Heart left ventricle (tissue), 16 donors: ENCODE data around the gene DPH2. TPM values are rescaled to one million over a fixed set of nuclear protein-coding genes. Genes with fewer than 3 reads are reported as not detected.
A peak's percentile ranks its signal among the peaks of the same experiment; 100 is the strongest.

ENCODE experiments used
- ATAC-seq, 4 donors: fragments of 200-7000 bp; cut with Tn5 transposase; one replicate each; pipeline ENCODE4 v1.9.1; 2020 to 2022; ENCODE audit warnings: moderate library complexity in 4 of 4, mild to moderate bottlenecking in 3 of 4, moderate number of reproducible peaks in 1 of 4
- DNase-seq, 5 donors: peaks; one replicate each; pipeline ENCODE4 v3.0.0-alpha.2; 2020
- H3K27ac ChIP-seq, 12 donors: fragments of 200-600 bp; sonication (generic) in 4 of 12; one replicate each; pipeline versions ENCODE4 v1.5.0 to v1.8.0; 2016 to 2022; ENCODE audit warnings: mild to moderate bottlenecking in 2 of 12
- H3K27me3 ChIP-seq, 9 donors: fragments of 200-600 bp; sonication (generic) in 2 of 9; one replicate each; pipeline versions ENCODE4 v1.5.1 to v1.8.0; 2016 to 2022; ENCODE audit warnings: mild to moderate bottlenecking in 3 of 9
- H3K36me3 ChIP-seq, 9 donors: fragments of 200-600 bp; sonication (generic) in 2 of 9; one replicate each; pipeline versions ENCODE4 v1.5.0 to v1.8.0; 2018 to 2022; ENCODE audit warnings: mild to moderate bottlenecking in 2 of 9
- H3K4me1 ChIP-seq, 12 donors: fragments of 200-600 bp; sonication (generic) in 4 of 12; one replicate each; pipeline versions ENCODE4 v1.5.0 to v1.8.0; 2016 to 2022; ENCODE audit warnings: mild to moderate bottlenecking in 3 of 12
- H3K4me3 ChIP-seq, 12 donors: fragments of 200-600 bp; sonication (generic) in 4 of 12; one replicate each; pipeline versions ENCODE4 v1.5.0 to v1.8.0; 2017 to 2022; ENCODE audit warnings: mild to moderate bottlenecking in 9 of 12, moderate library complexity in 4 of 12
- H3K9me3 ChIP-seq, 12 donors: fragments of 200-600 bp; sonication (generic) in 4 of 12; one replicate each; pipeline versions ENCODE4 v1.5.0 to v1.8.0; 2016 to 2022; ENCODE audit warnings: mild to moderate bottlenecking in 1 of 12
- CTCF ChIP-seq, 12 donors: fragments of 200-600 bp; sonication (generic) in 4 of 12; IDR thresholded peaks; one replicate each; pipeline versions ENCODE4 v1.5.0 to v1.8.0; 2018 to 2022; ENCODE audit warnings: antibody characterized with exemption in 12 of 12, mild to moderate bottlenecking in 5 of 12
- POLR2A ChIP-seq, 2 donors: fragments of 450-650 bp; IDR thresholded peaks; one replicate each; pipeline ENCODE4 v1.6.1; 2017; ENCODE audit warnings: antibody characterized with exemption in 2 of 2, mild to moderate bottlenecking in 2 of 2, moderate library complexity in 2 of 2
- WGBS, 4 donors: extraction: QIAGEN DNeasy Blood & Tissue Kit in 2 of 4; methylation state at CpG; one replicate each; pipeline versions ENCODE4 v1.1.5 to v1.1.7; 2013 to 2018; 5-methylcytosine and 5-hydroxymethylcytosine counted together
- intact Hi-C, 10 donors: fragments of 100-400 bp; cut with DNase I; formaldehyde crosslinking; loops; one replicate each; pipeline versions ENCODE4 v1.11.1 to v1.14.2; 2022
- polyA plus RNA-seq, 2 donors: library from polyadenylated mRNA; stranded (reverse); fragments of 200-250 nt; gene quantifications; one replicate each; pipeline ENCODE4 v1.2.3, GENCODE V29; 2013
- total RNA-seq, 9 donors: library from RNA; depleted of rRNA in 2 of 9; stranded (reverse); fragments of >200 nt in 2 of 9; fragmentation: NEBNext Ultra II Directional in 3 of 9; extraction: Animal tissue kit (Norgen Biotek cat#: 25700) in 3 of 9; gene quantifications; one replicate each; pipeline versions ENCODE4 v1.1.0 to v1.2.4, GENCODE V29; 2016 to 2023
- donor health status: ischemic (EF 13 %, LVEDD 7.1; RV severe dilation, severe dysfunction).
- donor health status: healthy with polysubstance abuse.
- donor health status: DM: no; HTN: yes; CAD: no.
- donor health status: DM: no; HTN: no; CAD: no.
- donor health status: ischemic (EF 25% LVEDD 6.9; RV normal size, moderate dysfunction).
- donor health status: ischemic (EF 25% LVEDD 5.7; RV mildly dilated, moderate dysfunction).
- donor health status: healthy.
- donor health status: DM: yes; HTN: yes; CAD: no.
- donor health status: ischemic (EF 35%, LVEDD 5.7; RV mildly dilated, moderate dysfunction).
- donor health status: nonischemic (EF 11% LVEDD 7.7; RV severe dilation, severe dysfunction).
- donor health status: DM: yes; HTN: yes; CAD: no.
- donor health status: PGD.
- donor health status: ischemic (EF 29% LVEDD 5.4; RV normal size, mild dysfunction).
- donor health status: nonischemic (EF 23%, LVEDD 6.1; RV moderate dilation, normal function).

DPH2 gene
- total and polyA plus RNA-seq, 11 donors = 8.0 to 65.6 (median 14.7) TPM

- DNase-seq = no peak
- ATAC-seq = no peak
- WGBS, 4 donors = 88 to 94% (median 91%) methylated on average over 3 of the region's 3 CpGs
- H3K9me3 ChIP-seq = no peaks in the 10 kb centered on the region
- intact Hi-C loops = no loop called here
- TF ChIP-seq POLR2A (IDR thresholded peaks at IDR 0.05) (no peak), CTCF (IDR thresholded peaks at IDR 0.05) (no peak)
- H3K4me3 ChIP-seq = no peak overlapping the region
- peaks cover 0 to 71% (median 53%) of the 10 kb centered on the region in 9 donors for H3K36me3 ChIP-seq
- H3K4me1 ChIP-seq = peaks cover 0 to 21% (median 2%) of the 10 kb centered on the region in 12 donors
- no peaks in the 10 kb centered on the region for H3K27me3 ChIP-seq
- no peak overlapping the region for H3K27ac ChIP-seq
These were observed 4.5 kb upstream of the DPH2 start for GRCh38 chr1:43965316-43965715.

DNA sequence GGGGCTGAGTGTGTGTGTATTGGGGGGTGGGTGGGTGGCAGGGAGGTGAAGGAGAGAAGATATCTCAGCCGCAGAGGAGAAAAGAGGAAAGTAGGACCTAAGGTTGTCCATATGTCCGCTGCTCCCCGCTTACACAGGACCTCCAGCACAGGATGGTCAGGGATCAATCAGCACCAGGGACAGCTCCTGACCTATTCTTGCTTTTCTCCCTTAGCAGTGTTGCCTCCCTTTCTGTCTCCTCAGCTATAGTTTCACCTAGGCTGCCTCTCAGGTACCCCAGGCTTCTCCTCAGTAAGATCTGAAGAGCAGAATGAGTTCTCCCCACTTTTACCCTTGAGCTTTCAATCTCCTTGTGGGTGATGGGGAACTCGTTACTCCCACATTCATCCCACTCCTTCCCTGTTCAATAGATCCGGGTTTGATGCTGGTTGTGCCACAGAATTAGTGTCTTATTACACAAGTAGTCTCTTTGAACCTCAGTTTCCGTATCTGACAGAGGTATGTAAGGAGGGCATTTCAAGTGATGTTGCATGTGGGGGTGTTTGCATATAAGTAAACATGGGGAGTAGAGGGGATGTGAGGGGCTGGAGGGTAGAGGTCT lies 1.4 kb upstream of the DPH2 start:
- Histone ChIP-seq H3K4me3 (no peak overlapping the region), H3K36me3 (peaks cover 0 to 56% (median 32%) of the 10 kb centered on the region in 9 donors), H3K27ac (no peak overlapping the region), H3K4me1 (peaks cover 0 to 19% (median 10%) of the 10 kb centered on the region in 12 donors), H3K27me3 (no peaks in the 10 kb centered on the region), H3K9me3 (no peaks in the 10 kb centered on the region)
- TF ChIP-seq CTCF (IDR thresholded peaks at IDR 0.05) = no peak
- no peak for TF ChIP-seq POLR2A (IDR thresholded peaks at IDR 0.05)
- 79 to 82% (median 80%) methylated on average over 6 of the region's 6 CpGs for WGBS, 4 donors
- no peak for ATAC-seq
- DNase-seq = no peak
- intact Hi-C loops = loop anchor here in 1 of 10 donors (2.0 kb wide), 1 partner anchor 20 kb away; no protein-coding TSS in a partner anchor

DNA sequence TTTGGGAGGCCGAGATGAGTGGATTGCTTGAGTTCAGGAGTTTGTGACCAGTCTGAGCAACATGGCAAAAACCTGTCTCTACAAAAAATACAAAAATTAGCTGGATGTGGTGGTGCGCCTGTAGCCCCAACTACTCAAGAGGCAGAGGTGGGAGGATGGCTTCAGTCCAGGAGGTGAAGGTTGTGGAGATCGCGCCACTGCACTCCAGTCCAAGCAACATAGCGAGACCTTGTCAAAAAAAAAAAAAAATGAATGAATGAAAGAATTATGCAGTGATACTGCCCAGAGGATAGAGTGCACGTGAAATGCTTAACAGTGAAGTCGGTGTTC lies 429 bp upstream of the DPH2 start:
- H3K4me3 ChIP-seq = peak overlapping the region in 9 of 12 donors; percentile 61 to 96 (median 87)
- WGBS, 4 donors = 50 to 54% (median 53%) methylated on average over 7 of the region's 7 CpGs
- H3K27me3 ChIP-seq = no peaks in the 10 kb centered on the region
- ATAC-seq = no peak
- DNase-seq = no peak
- TF ChIP-seq CTCF (IDR thresholded peaks at IDR 0.05) = no peak
- no peak for TF ChIP-seq POLR2A (IDR thresholded peaks at IDR 0.05)
- no peaks in the 10 kb centered on the region for H3K9me3 ChIP-seq
- H3K4me1 ChIP-seq = peaks cover 0 to 27% (median 17%) of the 10 kb centered on the region in 12 donors
- no peak overlapping the region for H3K27ac ChIP-seq
- H3K36me3 ChIP-seq = peaks cover 0 to 47% (median 24%) of the 10 kb centered on the region in 9 donors
- intact Hi-C loops = loop anchor here in 1 of 10 donors (2.0 kb wide), 1 partner anchor 21 kb away; no protein-coding TSS in a partner anchor

GRCh38 chr1:43970502-43970901 lies 692 bp downstream of the DPH2 start:
- DNase-seq (no peak), ATAC-seq (no peak)
- Histone ChIP-seq H3K27ac (peak overlapping the region in 2 of 12 donors; percentile 6 to 52), H3K36me3 (peaks cover 0 to 39% (median 24%) of the 10 kb centered on the region in 9 donors), H3K27me3 (no peaks in the 10 kb centered on the region), H3K9me3 (no peaks in the 10 kb centered on the region), H3K4me3 (peak overlapping the region; percentile 61 to 96 (median 76)), H3K4me1 (peaks cover under 1 to 30% (median 18%) of the 10 kb centered on the region in 12 donors)
- TF ChIP-seq POLR2A (IDR thresholded peaks at IDR 0.05) (no peak), CTCF (IDR thresholded peaks at IDR 0.05) (no peak)
- 48 to 56% (median 53%) methylated on average over 5 of the region's 5 CpGs for WGBS, 4 donors
- intact Hi-C loops = no loop called here
